ENCODE results near the gene SLC23A3. TPM values are rescaled to one million over a fixed set of nuclear protein-coding genes. Genes with fewer than 3 reads are reported as not detected.
A peak's percentile ranks its signal among the peaks of the same experiment; 100 is the strongest.

Gene SLC23A3
- total and polyA plus RNA-seq, 4 donors: 0.23 to 2.4 (median 0.66) TPM

DNA sequence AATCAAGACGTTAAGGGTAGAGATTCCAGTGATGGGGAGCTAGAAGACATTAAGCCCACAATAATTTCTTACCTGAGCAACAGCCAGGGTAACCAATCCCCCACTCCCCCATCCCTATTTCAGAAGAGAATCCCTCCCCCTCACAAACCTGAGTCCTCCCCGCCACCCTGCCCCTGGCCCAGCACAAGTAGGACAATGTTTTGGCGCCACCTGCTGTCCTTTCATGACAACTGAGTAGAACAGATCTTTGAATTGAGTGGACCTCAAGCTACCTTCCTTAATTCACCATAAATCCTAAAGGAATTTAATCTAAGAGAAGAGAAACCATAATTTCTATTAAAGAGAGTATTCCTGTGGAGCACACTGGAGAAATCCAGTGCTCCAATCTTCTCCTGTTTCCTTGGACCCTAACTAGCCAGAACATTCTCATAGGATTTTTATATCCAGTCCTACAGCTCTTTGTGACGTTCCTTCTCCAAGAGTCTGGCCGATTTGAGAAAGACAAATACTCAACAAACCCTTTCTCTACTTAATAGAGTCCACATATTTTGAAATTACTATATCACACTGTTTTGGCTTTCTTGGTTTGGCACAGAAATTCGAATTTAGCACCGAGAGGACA lies 50.3 kb downstream of the SLC23A3 start:
- TF ChIP-seq, protein P1, sequence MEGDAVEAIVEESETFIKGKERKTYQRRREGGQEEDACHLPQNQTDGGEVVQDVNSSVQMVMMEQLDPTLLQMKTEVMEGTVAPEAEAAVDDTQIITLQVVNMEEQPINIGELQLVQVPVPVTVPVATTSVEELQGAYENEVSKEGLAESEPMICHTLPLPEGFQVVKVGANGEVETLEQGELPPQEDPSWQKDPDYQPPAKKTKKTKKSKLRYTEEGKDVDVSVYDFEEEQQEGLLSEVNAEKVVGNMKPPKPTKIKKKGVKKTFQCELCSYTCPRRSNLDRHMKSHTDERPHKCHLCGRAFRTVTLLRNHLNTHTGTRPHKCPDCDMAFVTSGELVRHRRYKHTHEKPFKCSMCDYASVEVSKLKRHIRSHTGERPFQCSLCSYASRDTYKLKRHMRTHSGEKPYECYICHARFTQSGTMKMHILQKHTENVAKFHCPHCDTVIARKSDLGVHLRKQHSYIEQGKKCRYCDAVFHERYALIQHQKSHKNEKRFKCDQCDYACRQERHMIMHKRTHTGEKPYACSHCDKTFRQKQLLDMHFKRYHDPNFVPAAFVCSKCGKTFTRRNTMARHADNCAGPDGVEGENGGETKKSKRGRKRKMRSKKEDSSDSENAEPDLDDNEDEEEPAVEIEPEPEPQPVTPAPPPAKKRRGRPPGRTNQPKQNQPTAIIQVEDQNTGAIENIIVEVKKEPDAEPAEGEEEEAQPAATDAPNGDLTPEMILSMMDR (IDR thresholded peaks at IDR 0.05; ENCODE audit: low read depth, low read length, missing input control): peak; percentile 66
- TF ChIP-seq, protein P2, sequence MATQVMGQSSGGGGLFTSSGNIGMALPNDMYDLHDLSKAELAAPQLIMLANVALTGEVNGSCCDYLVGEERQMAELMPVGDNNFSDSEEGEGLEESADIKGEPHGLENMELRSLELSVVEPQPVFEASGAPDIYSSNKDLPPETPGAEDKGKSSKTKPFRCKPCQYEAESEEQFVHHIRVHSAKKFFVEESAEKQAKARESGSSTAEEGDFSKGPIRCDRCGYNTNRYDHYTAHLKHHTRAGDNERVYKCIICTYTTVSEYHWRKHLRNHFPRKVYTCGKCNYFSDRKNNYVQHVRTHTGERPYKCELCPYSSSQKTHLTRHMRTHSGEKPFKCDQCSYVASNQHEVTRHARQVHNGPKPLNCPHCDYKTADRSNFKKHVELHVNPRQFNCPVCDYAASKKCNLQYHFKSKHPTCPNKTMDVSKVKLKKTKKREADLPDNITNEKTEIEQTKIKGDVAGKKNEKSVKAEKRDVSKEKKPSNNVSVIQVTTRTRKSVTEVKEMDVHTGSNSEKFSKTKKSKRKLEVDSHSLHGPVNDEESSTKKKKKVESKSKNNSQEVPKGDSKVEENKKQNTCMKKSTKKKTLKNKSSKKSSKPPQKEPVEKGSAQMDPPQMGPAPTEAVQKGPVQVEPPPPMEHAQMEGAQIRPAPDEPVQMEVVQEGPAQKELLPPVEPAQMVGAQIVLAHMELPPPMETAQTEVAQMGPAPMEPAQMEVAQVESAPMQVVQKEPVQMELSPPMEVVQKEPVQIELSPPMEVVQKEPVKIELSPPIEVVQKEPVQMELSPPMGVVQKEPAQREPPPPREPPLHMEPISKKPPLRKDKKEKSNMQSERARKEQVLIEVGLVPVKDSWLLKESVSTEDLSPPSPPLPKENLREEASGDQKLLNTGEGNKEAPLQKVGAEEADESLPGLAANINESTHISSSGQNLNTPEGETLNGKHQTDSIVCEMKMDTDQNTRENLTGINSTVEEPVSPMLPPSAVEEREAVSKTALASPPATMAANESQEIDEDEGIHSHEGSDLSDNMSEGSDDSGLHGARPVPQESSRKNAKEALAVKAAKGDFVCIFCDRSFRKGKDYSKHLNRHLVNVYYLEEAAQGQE (IDR thresholded peaks at IDR 0.05): no peak
- peak; percentile 93 to 94 for TF ChIP-seq RAD21 (IDR thresholded peaks at IDR 0.05)
- 49% methylated on average over 7 of the region's 7 CpGs for WGBS
- peak; percentile 73 for DNase-seq (ENCODE audit: low spot score)
- Histone ChIP-seq H3K4me3 (ENCODE audit: low read depth in 1 of 3, low read length in 3 of 3) (no peak overlapping the region), H3K9ac (ENCODE audit: low read depth in 1 of 2, low read length in 2 of 2) (no peak overlapping the region), H3K9me3 (ENCODE audit: control insufficient read depth in 4 of 4, low read length in 3 of 4) (no peaks in the 10 kb centered on the region), H3K4me1 (ENCODE audit: control insufficient read depth in 4 of 4, insufficient read depth in 4 of 4, low read length in 3 of 4) (peaks cover 5 to 46% (median 39%) of the 10 kb centered on the region in 4 donors), H3K36me3 (ENCODE audit: control insufficient read depth in 4 of 4, insufficient read depth in 3 of 4, low read depth in 1 of 4, low read length in 3 of 4) (no peaks in the 10 kb centered on the region), H3K27me3 (ENCODE audit: control insufficient read depth in 4 of 4, insufficient read depth in 4 of 4, low read length in 3 of 4) (no peaks in the 10 kb centered on the region), H3K27ac (ENCODE audit: low read depth in 1 of 2, low read length in 2 of 2) (no peak overlapping the region)

DNA sequence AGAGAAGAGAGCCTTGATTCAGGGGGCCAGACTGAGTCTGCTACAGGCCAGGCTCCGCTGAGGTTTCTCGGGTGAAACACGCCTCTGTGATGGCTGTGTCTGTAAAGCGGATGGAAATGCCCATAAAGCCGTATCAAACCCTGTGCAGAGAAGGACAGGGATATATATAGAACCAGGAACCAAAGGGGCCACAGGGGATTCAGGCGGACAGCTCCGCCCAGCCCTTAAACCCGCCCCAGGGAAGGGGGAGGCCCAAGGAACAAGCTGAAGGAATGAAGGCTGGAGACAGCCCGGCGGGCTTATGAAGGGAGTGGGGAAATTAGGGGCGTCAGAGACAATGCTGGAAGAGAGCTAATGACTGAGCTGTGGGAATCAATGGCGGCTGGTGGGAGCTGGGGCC lies 51.3 kb downstream of the SLC23A3 start:
- Histone ChIP-seq H3K9me3 (ENCODE audit: control insufficient read depth in 4 of 4, low read length in 3 of 4) (no peaks in the 10 kb centered on the region), H3K4me1 (ENCODE audit: control insufficient read depth in 4 of 4, insufficient read depth in 4 of 4, low read length in 3 of 4) (peaks cover 4 to 40% (median 29%) of the 10 kb centered on the region in 4 donors), H3K9ac (ENCODE audit: low read depth in 1 of 2, low read length in 2 of 2) (no peak overlapping the region), H3K4me3 (ENCODE audit: low read depth in 1 of 3, low read length in 3 of 3) (no peak overlapping the region), H3K27me3 (ENCODE audit: control insufficient read depth in 4 of 4, insufficient read depth in 4 of 4, low read length in 3 of 4) (no peaks in the 10 kb centered on the region), H3K36me3 (ENCODE audit: control insufficient read depth in 4 of 4, insufficient read depth in 3 of 4, low read depth in 1 of 4, low read length in 3 of 4) (no peaks in the 10 kb centered on the region), H3K27ac (ENCODE audit: low read depth in 1 of 2, low read length in 2 of 2) (no peak overlapping the region)
- TF ChIP-seq TAF1 (conservative IDR thresholded peaks at IDR 0.05) (no peak), FOXA2 (IDR thresholded peaks at IDR 0.05) (no peak)
- TF ChIP-seq, protein P2 (IDR thresholded peaks at IDR 0.05): no peak
- DNase-seq (ENCODE audit: low spot score): no peak
- WGBS: 81% methylated on average over 12 of the region's 12 CpGs
